ENCODE measurements around the gene MEAK7.

Gene MEAK7

GRCh38 chr16:84465154-84465553 is 39.3 kb downstream of the MEAK7 start:
- DNase-seq (ENCODE audit: low read depth) = no peak

DNA sequence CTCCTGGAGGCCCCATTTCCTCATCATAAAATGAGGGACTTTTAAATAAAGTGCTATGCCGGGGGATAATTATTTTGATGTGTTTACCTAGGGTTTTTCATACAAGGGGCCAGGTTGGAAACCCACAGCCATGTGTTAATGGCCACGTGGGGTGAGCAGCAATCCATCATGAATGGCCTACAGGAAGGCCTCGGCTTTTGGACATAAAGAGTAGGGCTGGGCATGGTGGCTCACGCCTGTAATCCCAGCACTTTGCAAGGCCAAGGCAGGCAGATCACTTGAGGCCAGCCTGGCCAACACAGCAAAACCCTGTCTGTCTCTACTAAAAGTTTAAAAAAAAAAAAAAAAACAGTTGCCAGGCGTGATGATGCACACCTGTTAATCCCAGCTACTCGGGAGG is 40.3 kb downstream of the MEAK7 start:
- DNase-seq (ENCODE audit: low read depth) = no peak

GRCh38 chr16:84463221-84463620 is 41.2 kb downstream of the MEAK7 start:
- no peak for DNase-seq (ENCODE audit: low read depth)

DNA sequence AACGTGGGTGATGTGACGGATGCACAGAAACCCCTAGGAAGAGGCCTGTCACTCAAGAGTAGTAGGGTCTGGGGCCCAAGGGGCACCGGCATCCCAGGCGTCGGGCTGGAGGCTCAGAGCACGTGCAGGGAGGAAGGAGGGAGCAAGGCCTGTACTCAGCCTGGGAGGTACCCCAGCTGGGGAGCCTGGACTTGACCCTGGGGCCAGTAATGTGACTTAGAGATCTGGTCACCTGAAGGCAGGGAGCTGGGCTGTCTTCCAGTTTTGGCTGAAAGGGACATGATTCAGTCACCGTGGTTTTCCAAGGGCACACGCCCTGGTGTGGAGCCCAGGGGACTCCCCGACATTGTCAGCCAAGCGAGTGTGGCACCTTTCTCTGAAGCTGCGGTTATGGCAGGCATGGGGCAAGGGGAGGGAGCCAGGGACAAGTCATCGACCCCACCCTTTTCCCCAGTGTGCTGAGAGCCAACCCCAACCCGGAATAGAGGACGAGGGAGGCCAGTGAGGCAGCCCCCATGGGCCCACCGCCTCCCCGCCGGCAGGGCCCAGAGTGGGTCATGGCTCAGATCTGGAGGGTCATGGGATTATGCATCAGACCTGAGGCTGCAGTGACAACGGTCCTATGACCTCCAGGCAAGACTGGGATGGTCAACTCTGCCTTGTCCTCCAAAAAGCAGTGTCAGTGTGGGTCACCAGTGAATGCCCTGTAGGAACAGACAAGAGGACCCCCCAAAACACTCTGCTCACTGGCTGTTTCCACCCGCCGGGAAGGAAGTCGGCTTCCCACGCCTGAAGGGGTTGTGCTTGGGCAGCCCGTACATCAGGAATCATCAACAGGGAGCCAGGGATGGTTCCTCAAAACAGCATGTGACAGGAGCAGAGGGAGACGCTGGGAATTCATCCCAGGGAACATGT is 41.9 kb downstream of the MEAK7 start:
- DNase-seq (ENCODE audit: low read depth) = no peak

DNA sequence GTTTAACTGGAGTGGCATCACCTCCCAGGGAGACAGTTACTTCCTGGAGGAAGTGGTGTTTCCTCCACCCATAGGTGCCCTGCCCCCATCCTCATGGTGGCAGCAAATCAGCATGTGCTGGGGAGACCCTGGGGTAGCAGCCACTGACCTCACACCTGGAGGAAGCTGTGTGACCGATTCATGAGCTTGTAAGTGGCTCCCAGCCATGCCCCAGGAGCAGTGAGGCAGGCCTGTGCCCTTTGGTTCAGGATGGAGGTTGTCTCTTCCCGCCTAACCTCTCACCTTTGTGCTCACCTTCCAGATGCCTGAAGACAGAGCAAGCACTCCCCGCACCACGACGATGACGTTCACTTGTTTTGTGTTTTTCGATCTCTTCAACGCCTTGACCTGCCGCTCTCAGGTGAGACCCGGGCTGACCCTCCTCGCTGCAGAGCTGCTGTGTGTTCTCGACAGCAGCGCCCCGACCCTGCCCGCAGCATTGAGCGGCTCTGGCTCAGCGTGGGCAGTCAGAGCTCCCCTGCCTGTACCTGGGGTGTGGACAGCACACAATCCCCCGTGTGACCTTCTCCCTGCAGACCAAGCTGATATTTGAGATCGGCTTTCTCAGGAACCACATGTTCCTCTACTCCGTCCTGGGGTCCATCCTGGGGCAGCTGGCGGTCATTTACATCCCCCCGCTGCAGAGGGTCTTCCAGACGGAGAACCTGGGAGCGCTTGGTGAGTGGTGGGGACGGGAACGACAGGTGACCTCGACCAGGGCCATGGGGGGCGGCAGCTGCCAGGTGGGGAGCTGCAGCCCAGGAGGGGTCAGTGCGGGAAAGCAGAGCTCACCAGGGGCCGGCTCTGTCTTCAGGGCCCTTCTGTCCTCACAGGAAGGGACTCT is 42.8 kb downstream of the MEAK7 start:
- no peak for DNase-seq (ENCODE audit: low read depth)

- DNase-seq (ENCODE audit: low read depth) = no peak
Observed at GRCh38 chr16:84461029-84461412, 43.4 kb downstream of the MEAK7 start.

GRCh38 chr16:84460406-84461028 is 43.9 kb downstream of the MEAK7 start:
- DNase-seq (ENCODE audit: low read depth) = no peak

GRCh38 chr16:84459941-84460405 is 44.5 kb downstream of the MEAK7 start:
- DNase-seq (ENCODE audit: low read depth) = no peak

DNA sequence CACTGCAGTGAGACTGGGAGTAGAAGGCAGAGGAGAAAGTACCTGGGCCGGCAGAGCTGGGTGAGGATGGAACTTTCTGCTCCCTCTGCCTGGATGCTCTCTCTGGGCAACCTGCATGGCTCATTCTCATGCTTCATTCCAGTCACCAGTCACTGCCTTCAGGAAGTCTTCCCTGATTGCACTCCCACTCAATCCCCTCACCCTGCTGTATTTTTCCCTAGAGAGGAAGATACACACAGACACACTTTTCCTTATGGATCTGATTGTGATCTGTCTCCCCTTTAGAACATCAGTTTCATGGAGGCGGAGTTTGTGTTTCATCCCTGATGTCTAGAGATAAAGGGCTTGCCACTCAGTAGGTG is 44.9 kb downstream of the MEAK7 start:
- DNase-seq (ENCODE audit: low read depth) = no peak

DNA sequence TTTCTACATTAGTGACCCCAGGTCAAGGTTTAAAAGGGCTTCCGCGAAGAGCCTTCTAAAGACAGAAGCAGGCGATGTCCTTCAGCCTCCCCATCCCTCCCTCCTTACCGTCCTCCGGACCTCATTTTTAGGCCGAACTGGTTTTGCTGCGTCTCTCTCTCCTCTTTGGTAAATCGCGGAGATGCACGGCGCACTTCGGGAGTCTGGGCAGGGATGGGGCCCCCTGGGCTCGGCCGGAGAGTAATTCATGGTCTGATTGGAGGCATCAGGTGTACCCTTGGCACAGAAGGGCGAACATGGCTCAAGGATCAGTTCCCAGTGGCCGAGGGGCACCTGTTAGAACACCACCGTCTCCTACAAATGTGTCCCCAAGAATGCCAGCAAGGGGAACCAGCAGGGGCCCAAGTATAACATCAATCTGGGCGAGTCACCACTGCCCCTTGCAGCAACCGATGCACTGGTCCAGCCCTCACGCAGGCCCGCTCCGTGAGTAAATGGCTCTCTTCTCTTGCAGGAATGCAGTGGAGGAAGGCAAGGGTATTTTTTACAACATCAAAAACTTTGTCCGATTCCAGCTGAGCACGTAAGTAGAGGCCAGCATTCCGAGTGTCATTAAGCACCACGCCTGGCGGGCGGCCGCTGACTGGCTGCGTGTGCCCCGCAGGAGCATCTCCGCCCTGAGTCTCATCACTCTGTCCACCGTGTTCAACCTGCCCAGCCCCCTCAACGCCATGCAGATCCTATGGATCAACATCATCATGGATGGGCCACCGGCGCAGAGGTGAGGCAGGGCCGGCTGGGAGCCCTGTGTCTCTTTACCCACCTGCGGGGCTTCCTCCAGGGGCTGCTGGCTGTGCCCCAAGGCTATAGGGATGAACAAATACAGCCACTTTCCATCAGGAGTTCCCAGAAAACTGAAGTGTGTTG is 45.6 kb downstream of the MEAK7 start:
- DNase-seq (ENCODE audit: low read depth) = no peak

GRCh38 chr16:84455031-84455430 is 49.4 kb downstream of the MEAK7 start:
- DNase-seq (ENCODE audit: low read depth) = no peak
